HG02623 (cell line): ENCODE measurements around the gene PMPCA.
"Not testable (repeated sequence)": the region's sequence is repeated elsewhere in the genome, so short reads cannot be mapped to it uniquely, and the experiment has no call there.

ENCODE experiments used
- ATAC-seq: cut with Tn5 transposase; IDR thresholded peaks from one replicate; pipeline ENCODE4 v1.9.1; 2021; ENCODE audit warnings: moderate library complexity; ENCODE audit not compliant: unreplicated experiment

PMPCA gene

GRCh38 chr9:136393531-136393930, 16.9 kb upstream of the PMPCA start:
- no peak for ATAC-seq

DNA sequence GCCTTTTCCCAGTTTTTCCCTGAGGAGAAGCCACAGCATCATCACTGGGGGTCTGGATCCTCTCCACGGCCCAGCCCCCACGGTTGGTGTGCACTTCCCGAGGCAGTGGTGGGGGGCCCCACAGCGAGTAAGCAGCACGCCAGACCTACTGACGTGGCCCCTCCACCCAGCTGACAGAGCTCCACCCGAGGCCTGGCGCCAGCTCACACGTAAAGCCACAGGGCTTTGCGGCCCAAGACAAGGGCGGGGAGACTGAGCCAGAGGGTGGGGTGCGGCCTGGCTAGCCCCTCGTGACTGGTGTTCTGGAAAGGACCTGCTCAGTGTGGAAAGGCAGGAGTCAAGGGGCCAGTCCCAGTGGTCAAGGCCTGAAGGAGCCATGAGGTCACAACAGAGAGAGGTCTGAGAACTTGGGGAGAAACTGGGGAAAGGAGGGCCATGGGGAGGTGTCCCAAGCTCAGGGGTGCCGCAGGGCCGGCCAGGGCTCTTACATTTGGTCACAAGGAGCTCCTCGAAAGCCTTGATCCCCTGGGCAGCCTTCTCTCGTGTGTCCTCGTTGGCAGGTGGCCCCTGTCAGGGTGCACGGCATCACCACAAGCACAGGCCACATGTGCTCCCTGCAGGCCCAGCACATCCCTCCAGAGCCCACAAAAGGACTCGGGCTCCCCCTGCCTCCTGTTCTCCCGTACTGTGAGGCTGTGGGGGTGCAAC, 16.0 kb upstream of the PMPCA start:
- no peak for ATAC-seq

- no peak for ATAC-seq
Observed at GRCh38 chr9:136395020-136395340, 15.5 kb upstream of the PMPCA start.

- ATAC-seq, result no peak
Observed at GRCh38 chr9:136395345-136396218, 14.9 kb upstream of the PMPCA start.

GRCh38 chr9:136396219-136396515, 14.3 kb upstream of the PMPCA start:
- ATAC-seq, result no peak

GRCh38 chr9:136397643-136398042, 12.8 kb upstream of the PMPCA start:
- no peak for ATAC-seq

- no peak for ATAC-seq
Observed at GRCh38 chr9:136398286-136398685, 12.2 kb upstream of the PMPCA start.

- no peak for ATAC-seq
Observed at GRCh38 chr9:136399176-136400037, 11.1 kb upstream of the PMPCA start.

- peak; percentile 59 for ATAC-seq
Observed at GRCh38 chr9:136400038-136400834, 10.2 kb upstream of the PMPCA start, which contains the start of gene SNAPC4. SNAPC4 (minus strand) TSS chr9:136400170; CDS start chr9:136398428, 1,742 bp downstream.

DNA sequence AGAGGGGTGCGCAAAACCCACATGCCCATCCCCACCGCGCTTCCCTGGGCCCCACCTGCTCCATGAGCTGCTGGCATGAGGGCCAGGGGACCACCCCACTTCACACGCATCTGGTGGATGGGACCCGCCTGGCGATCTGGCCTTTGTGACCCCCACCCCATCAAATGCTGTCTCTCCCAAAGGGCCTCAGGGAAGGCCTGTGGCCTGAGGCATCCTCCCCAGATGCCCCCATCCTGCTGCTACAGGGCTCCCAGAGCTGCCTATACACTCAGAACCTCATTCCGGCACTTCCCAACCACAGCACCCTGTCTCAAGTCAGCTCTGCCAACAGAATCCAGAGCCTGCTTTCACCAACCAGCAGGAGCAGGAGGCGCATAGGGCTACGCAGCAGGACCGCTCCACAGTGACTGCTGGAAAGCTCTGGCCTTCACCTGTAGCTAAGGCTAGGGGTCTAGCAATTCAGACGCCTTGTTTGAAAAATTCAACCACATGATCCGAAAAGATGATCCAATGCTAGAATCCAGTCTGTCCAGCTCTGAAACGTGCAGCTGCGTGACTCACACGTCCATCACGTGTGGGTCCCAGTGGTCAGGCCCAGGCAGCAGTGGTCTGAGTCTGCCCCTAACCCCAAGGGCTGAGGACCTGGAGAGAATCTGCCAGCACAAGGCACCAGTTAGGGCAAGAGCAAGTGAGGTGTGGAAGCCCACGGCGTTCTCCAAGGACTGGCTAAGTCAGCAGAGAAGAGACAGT, 9.1 kb upstream of the PMPCA start:
- no peak for ATAC-seq

- no peak for ATAC-seq
Observed at GRCh38 chr9:136402067-136402466, 8.4 kb upstream of the PMPCA start.

DNA sequence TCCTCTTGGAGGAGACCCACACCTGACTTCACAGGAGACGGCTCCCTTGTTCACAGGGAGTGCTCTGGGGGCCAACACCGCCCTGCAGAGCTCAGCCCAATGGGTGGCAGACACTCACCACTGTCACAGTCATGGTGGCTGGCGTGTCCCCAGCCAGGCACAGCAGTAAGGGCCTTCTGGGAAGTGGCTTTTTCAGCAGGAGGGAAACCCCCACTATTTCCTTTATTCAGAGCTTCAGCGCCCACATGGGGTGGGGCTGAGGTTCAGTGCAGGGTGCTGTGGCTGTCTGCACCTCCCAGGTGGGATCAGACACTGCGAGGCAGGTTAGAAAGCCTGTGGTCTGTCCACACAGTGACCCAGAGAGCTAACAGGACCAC, 6.9 kb upstream of the PMPCA start:
- ATAC-seq, result no peak

- ATAC-seq, result no peak
Observed at GRCh38 chr9:136403915-136404800, 6.3 kb upstream of the PMPCA start.

DNA sequence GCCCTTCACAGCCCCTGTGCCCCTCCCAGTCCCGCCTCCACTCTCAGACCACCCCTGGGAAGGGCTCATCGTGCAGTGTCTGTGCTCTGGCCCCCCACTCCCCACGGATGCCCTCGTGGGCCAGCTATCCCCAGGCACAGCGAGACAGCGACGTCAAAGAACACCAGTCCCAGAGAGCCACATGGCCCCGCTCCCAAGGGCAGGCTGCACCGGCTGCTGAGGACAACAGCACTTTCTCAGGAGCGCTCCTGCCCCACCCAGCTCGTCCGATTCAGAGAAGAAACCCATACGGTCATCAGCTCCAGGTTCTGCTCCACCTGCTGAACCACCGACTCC, 5.7 kb upstream of the PMPCA start:
- no peak for ATAC-seq

DNA sequence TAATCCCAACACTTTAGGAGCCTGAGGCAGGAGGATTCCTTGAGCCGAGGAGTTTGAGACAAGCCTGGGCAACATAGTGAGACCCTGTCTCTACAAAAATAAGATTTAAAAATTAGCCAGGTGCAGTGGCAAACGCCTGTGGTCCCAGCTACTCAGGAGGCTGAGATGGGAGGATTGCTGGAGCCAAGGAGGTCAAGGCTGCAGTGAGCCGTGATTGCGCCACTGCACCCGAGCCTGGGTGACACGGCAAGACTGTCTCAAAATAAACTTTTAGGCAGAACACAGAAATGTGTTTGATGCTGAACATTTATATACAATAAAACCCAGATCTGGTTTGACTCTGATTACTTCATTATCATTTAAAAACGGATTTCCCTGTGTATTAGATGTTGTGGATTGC, 5.0 kb upstream of the PMPCA start:
- no peak for ATAC-seq

GRCh38 chr9:136405904-136406303, 4.6 kb upstream of the PMPCA start:
- ATAC-seq, result not testable (repeated sequence)

- not testable (repeated sequence) for ATAC-seq
Observed at GRCh38 chr9:136407061-136407460, 3.4 kb upstream of the PMPCA start.

- no peak for ATAC-seq
Observed at GRCh38 chr9:136407911-136408310, 2.5 kb upstream of the PMPCA start.
